Endothelial cell of umbilical vein (primary cell): Measurements from ENCODE around the gene PTPRK. TPM values are rescaled to one million over a fixed set of nuclear protein-coding genes. Genes with fewer than 3 reads are reported as not detected.
A peak's percentile ranks its signal among the peaks of the same experiment; 100 is the strongest.

Source experiments
- BruUV-seq: library from RNA; stranded (reverse); fragments of 400-500 nt; replicated peaks from 2 replicates; lab custom pipeline; 2021; lab: Mats Ljungman, UMichigan
- CTCF ChIA-PET: fragments of 300-600, 350-600 bp; sonication (Branson Sonifier 250); formaldehyde crosslinking; loops from one replicate; lab custom pipeline; 2021; ENCODE audit warnings: antibody characterized with exemption, inconsistent platforms; lab: Charles Lee
- POLR2A ChIA-PET: fragments of 300-600, 350-600 bp; sonication (Branson Sonifier 250); formaldehyde crosslinking; loops from one replicate; lab custom pipeline; 2021; ENCODE audit warnings: antibody characterized with exemption, inconsistent platforms; lab: Charles Lee
- DNase-seq: peaks from one replicate; pipeline ENCODE4 v3.0.0-alpha.2; 2011; ENCODE audit warnings: low read depth, low spot score
- FAIRE-seq: peaks from 2 replicates; lab custom pipeline; 2011; peaks lifted over from hg19 to GRCh38; lab: Jason Lieb, UNC
- H2AFZ ChIP-seq: 2 replicates; pipeline ENCODE4 v1.6.0; 2012; ENCODE audit warnings: low read depth, low read length, control low read depth, inconsistent platforms
- H3K27ac ChIP-seq: 2 replicates; pipeline ENCODE4 v1.5.1; 2011; ENCODE audit warnings: low read depth, mild to moderate bottlenecking, control low read depth, low read length, moderate library complexity; ENCODE audit not compliant: insufficient read depth
- H3K27me3 ChIP-seq, 2 experiments: 2 replicates each; pipeline versions ENCODE4 v1.6.0 to v1.6.1; 2011; ENCODE audit warnings: low read length in 2 of 2, mixed read lengths in 1 of 2; ENCODE audit not compliant: control insufficient read depth in 2 of 2, insufficient read depth in 2 of 2
- H3K36me3 ChIP-seq, 2 experiments: 2 replicates in 1 of 2; 3 replicates in 1 of 2; pipeline ENCODE4 v1.5.1; 2011; ENCODE audit warnings: low read length in 2 of 2, mild to moderate bottlenecking in 1 of 2, moderate library complexity in 1 of 2; ENCODE audit not compliant: control insufficient read depth in 2 of 2, insufficient read depth in 2 of 2; ENCODE audit errors: extremely low read depth in 1 of 2
- H3K4me1 ChIP-seq: 3 replicates; pipeline ENCODE4 v1.5.1; 2011; ENCODE audit warnings: mild to moderate bottlenecking, low read length; ENCODE audit not compliant: control insufficient read depth, insufficient read depth; ENCODE audit errors: extremely low read depth
- H3K4me2 ChIP-seq: 2 replicates; pipeline ENCODE4 v1.6.1; 2011; ENCODE audit warnings: low read length, control low read depth, mixed read lengths; ENCODE audit not compliant: insufficient read depth
- H3K4me3 ChIP-seq, 3 experiments: fragments of 200-600 bp in 1 of 3; sonication (generic), shearing (Covaris generic) in 1 of 3; replicated peaks in 1 of 3; 2 replicates each; pipeline ENCODE4 v1.5.1; 2011 to 2016; ENCODE audit warnings: control low read depth in 3 of 3, low read length in 3 of 3, mild to moderate bottlenecking in 2 of 3, inconsistent platforms in 1 of 3, low read depth in 1 of 3, moderate library complexity in 1 of 3; ENCODE audit not compliant: insufficient read depth in 1 of 3
- H3K79me2 ChIP-seq: 2 replicates; pipeline ENCODE4 v1.6.0; 2012; ENCODE audit warnings: low read length, inconsistent platforms; ENCODE audit not compliant: control insufficient read depth, insufficient read depth
- H3K9ac ChIP-seq: replicated peaks from 2 replicates; pipeline ENCODE3; 2011; ENCODE audit warnings: low read length, control low read depth; ENCODE audit not compliant: insufficient read depth; ENCODE audit errors: extremely low read depth
- H3K9me1 ChIP-seq: replicated peaks from 3 replicates; pipeline ENCODE4 v1.6.0; 2011; ENCODE audit warnings: mild to moderate bottlenecking, low read length; ENCODE audit not compliant: control insufficient read depth, insufficient read depth; ENCODE audit errors: extremely low read depth
- H3K9me3 ChIP-seq: replicated peaks from 2 replicates; pipeline ENCODE4 v1.5.1; 2012; ENCODE audit warnings: low read length, inconsistent platforms; ENCODE audit not compliant: control insufficient read depth, insufficient read depth
- H4K20me1 ChIP-seq: replicated peaks from 2 replicates; pipeline ENCODE3; 2011; ENCODE audit warnings: mild to moderate bottlenecking, low read length; ENCODE audit not compliant: control insufficient read depth, insufficient read depth; ENCODE audit errors: extremely low read depth
- CTCF ChIP-seq, 2 donors: IDR thresholded peaks; 1 replicate in 1 of 2; 2 replicates in 1 of 2; pipeline ENCODE4 v1.5.1; 2011; ENCODE audit warnings: low read length in 2 of 2, mild to moderate bottlenecking in 2 of 2, moderate library complexity in 2 of 2, control low read depth in 1 of 2, inconsistent platforms in 1 of 2, low read depth in 1 of 2; ENCODE audit not compliant: insufficient read depth in 1 of 2; ENCODE audit errors: extremely low read depth in 1 of 2
- EZH2 ChIP-seq: IDR thresholded peaks from 2 replicates; pipeline ENCODE4 v1.6.1; 2012; ENCODE audit warnings: borderline replicate concordance, low read depth, mild to moderate bottlenecking, moderate library complexity, low read length, inconsistent platforms; ENCODE audit not compliant: severe bottlenecking
- FOS ChIP-seq: IDR thresholded peaks from 2 replicates; pipeline ENCODE4 v1.6.1; 2011; ENCODE audit warnings: mild to moderate bottlenecking, low read length, moderate library complexity, borderline replicate concordance; ENCODE audit not compliant: insufficient read depth
- GATA2 ChIP-seq: IDR thresholded peaks from 2 replicates; pipeline ENCODE4 v1.7.0; 2011; ENCODE audit warnings: low read depth, mild to moderate bottlenecking, moderate library complexity, mixed read lengths, low read length; ENCODE audit not compliant: insufficient read length, insufficient read depth
- JUN ChIP-seq: IDR thresholded peaks from 2 replicates; pipeline ENCODE4 v1.6.1; 2011; ENCODE audit warnings: borderline replicate concordance, low read depth; ENCODE audit not compliant: insufficient read length, insufficient read depth
- MAX ChIP-seq: IDR thresholded peaks from 2 replicates; pipeline ENCODE4 v1.6.1; 2011; ENCODE audit not compliant: insufficient read depth, insufficient read length
- MYC ChIP-seq: IDR thresholded peaks from one replicate; pipeline ENCODE4 v1.6.1; 2011; ENCODE audit warnings: mild to moderate bottlenecking, low read depth, low read length
- POLR2A ChIP-seq: IDR thresholded peaks from 2 replicates; pipeline ENCODE4 v1.6.1; 2012; ENCODE audit warnings: low read depth, mild to moderate bottlenecking, control low read depth, low read length
- POLR2AphosphoS5 ChIP-seq: IDR thresholded peaks from 2 replicates; pipeline ENCODE4 v1.6.1; 2012; ENCODE audit warnings: low read depth, mild to moderate bottlenecking, control low read depth, low read length, moderate library complexity; ENCODE audit not compliant: insufficient read depth
- dilution Hi-C: fragments of 300-500 bp; cut with MboI; formaldehyde crosslinking; loops from one replicate; pipeline ENCODE4 v1.15.0; 2019; ENCODE audit warnings: low sequenced_read_pairs; ENCODE audit not compliant: extremely low pct_ligation_motif_present
- intact Hi-C: fragments of 100-400 bp; cut with micrococcal nuclease; formaldehyde crosslinking; loops from one replicate; pipeline ENCODE4 v1.10.0; 2022
- polyA plus RNA-seq, 4 experiments: library from polyadenylated mRNA; depleted of rRNA in 3 of 4; stranded (reverse) in 3 of 4; unstranded in 1 of 4; fragments of >200 nt; gene quantifications; 2 replicates each; pipeline versions ENCODE4 v1.2.1 to v1.2.3, GENCODE V29; 2011 to 2012; ENCODE audit warnings: missing spikeins in 1 of 4
- total RNA-seq: library from RNA; stranded (reverse); gene quantifications from 2 replicates; pipeline ENCODE4 v1.2.3, GENCODE V29; 2021

Gene PTPRK
- total and polyA plus RNA-seq, 2 donors (not counting 3 experiments of a cell fraction or from before 2014, with no cell fraction given): 15.2 to 74.0 TPM

GRCh38 chr6:128099571-128100197 is 420.7 kb downstream of the PTPRK start:
- FAIRE-seq (peak; percentile 60), DNase-seq (no peak)
- H2AFZ ChIP-seq: no peak overlapping the region
- ChIA-PET CTCF (interaction anchor here (1.0 to 1.5 kb wide), 3 partner anchors 37 to 417 kb away, joined by 3 to 4 read pairs (median 4); no protein-coding TSS in a partner anchor), POLR2A (no interaction called here)
- no peaks in the 10 kb centered on the region for H3K79me2 ChIP-seq
- no peaks in the 10 kb centered on the region for H3K9me3 ChIP-seq
- H3K27ac ChIP-seq: no peak overlapping the region
- BruUV-seq: no TSS peak
- H3K4me1 ChIP-seq: no peaks in the 10 kb centered on the region
- intact Hi-C loops: no loop called here
- dilution Hi-C loops: no loop called here
- TF ChIP-seq GATA2 (no peak), MYC (no peak), MAX (no peak), POLR2AphosphoS5 (no peak), EZH2 (no peak), JUN (no peak), POLR2A (no peak), CTCF (IDR thresholded peaks at IDR 0.05; ENCODE audit: extremely low read depth in 1 of 2, insufficient read depth in 1 of 2, low read depth in 1 of 2, low read length in 2 of 2) (no peak), FOS (no peak)
- H3K4me3 ChIP-seq: no peak overlapping the region
- H3K4me2 ChIP-seq: no peak overlapping the region
- H3K36me3 ChIP-seq: no peaks in the 10 kb centered on the region
- no peaks in the 10 kb centered on the region for H3K9me1 ChIP-seq
- no peak overlapping the region for H3K9ac ChIP-seq
- no peaks in the 10 kb centered on the region for H3K27me3 ChIP-seq
- no peaks in the 10 kb centered on the region for H4K20me1 ChIP-seq
